ENCODE results near the gene CACNG4.

The CACNG4 gene

DNA sequence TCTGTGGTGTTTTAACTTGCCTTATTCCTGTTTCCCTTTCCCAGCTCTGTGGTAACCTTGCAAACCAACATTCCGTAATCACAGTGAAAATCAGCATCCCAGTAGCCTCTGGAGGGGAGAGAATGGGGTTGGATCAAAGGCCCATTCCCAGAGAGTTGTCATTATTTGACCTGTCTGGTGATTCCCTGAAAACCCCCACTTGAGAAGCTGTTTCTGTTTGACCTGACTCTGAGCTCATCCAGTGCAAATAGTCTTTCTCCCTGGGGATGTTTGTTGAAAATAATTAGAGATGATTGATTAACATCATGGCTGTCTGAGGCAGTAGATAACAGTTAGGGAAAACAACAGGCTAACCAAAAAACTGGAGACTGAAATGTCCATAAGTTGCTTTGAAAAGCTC lies 82.9 kb downstream of the CACNG4 start:
- DNase-seq: no peak
- no peak overlapping the region for H3K4me2 ChIP-seq (ENCODE audit: low read length)
- no peaks in the 10 kb centered on the region for H3K79me1 ChIP-seq (ENCODE audit: low read length)
- no peaks in the 10 kb centered on the region for H3K27me3 ChIP-seq (ENCODE audit: insufficient read depth, low read length, poor library complexity)
- H3K18ac ChIP-seq (ENCODE audit: low read length): no peak overlapping the region
- H2BK5ac ChIP-seq (ENCODE audit: low read length): no peak overlapping the region
- H2AK5ac ChIP-seq (ENCODE audit: low read length): no peak overlapping the region
- H4K5ac ChIP-seq (ENCODE audit: low read length): no peak overlapping the region
- no peaks in the 10 kb centered on the region for H3K79me2 ChIP-seq (ENCODE audit: control insufficient read depth, insufficient read depth, low read length)
- H2BK15ac ChIP-seq (replicated peaks; ENCODE audit: low read depth): no peak overlapping the region
- H3K56ac ChIP-seq (ENCODE audit: low read length): no peak overlapping the region
- no CpG with 5 or more reads among the region's 1 CpG for WGBS (ENCODE audit: extremely low coverage, insufficient coverage, low lambda C conversion rate)
- H3K9ac ChIP-seq (ENCODE audit: low read length): no peak overlapping the region
- no peak overlapping the region for H2BK120ac ChIP-seq (ENCODE audit: low read depth, low read length)
- no peak overlapping the region for H3K4me3 ChIP-seq (ENCODE audit: low read length)
- no peak overlapping the region for H3K27ac ChIP-seq (ENCODE audit: low read depth, low read length)
- H3K4me1 ChIP-seq (ENCODE audit: control insufficient read depth, low read depth, low read length): no peaks in the 10 kb centered on the region
- no peak overlapping the region for H3K23ac ChIP-seq (ENCODE audit: low read length)
- no peak overlapping the region for H3K4ac ChIP-seq (ENCODE audit: low read depth, low read length)
- no peak overlapping the region for H4K8ac ChIP-seq (ENCODE audit: low read depth, low read length)
- H3K36me3 ChIP-seq (ENCODE audit: control insufficient read depth, insufficient read depth, low read length): no peaks in the 10 kb centered on the region

DNA sequence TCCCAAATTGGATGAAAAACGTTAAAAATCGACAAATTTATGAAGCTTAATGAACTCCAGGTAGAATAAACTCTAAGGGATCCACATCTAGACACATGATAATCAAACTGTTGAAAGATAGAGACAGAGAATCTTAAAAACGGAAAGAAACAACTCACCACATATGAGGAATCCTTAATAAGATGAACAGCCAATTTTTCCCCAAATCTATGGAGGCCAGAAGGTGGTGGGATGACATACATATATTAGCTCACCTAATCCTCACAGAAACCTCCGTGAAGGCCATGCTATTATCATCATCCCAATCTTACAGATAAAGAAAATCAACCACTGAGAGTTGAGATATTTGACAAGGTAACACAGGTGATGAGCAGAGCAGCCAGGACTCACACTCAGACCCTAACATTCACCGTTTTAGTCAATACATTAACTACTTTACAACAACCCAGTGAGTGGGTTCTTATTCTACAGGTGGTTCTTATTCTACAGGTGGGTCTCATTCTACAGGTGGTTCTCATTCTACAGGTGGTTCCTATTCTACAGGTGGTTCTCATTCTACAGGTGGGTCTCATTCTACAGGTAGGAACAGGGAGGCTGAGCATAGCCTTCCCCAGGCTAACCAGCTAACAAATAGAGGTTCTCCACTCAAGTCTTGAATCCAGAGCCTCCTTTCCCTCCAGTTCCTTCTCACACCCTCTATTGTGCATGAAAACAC lies 84.7 kb downstream of the CACNG4 start:
- Histone ChIP-seq H3K79me1 (ENCODE audit: low read length) (no peaks in the 10 kb centered on the region), H3K4me2 (ENCODE audit: low read length) (no peak overlapping the region), H3K18ac (ENCODE audit: low read length) (no peak overlapping the region), H3K23ac (ENCODE audit: low read length) (no peak overlapping the region), H3K27ac (ENCODE audit: low read depth, low read length) (no peak overlapping the region), H4K5ac (ENCODE audit: low read length) (no peak overlapping the region), H3K27me3 (ENCODE audit: insufficient read depth, low read length, poor library complexity) (no peaks in the 10 kb centered on the region), H3K36me3 (ENCODE audit: control insufficient read depth, insufficient read depth, low read length) (no peaks in the 10 kb centered on the region), H2BK15ac (replicated peaks; ENCODE audit: low read depth) (no peak overlapping the region), H3K56ac (ENCODE audit: low read length) (no peak overlapping the region), H3K79me2 (ENCODE audit: control insufficient read depth, insufficient read depth, low read length) (no peaks in the 10 kb centered on the region), H2BK120ac (ENCODE audit: low read depth, low read length) (no peak overlapping the region), H3K4ac (ENCODE audit: low read depth, low read length) (no peak overlapping the region), H3K4me3 (ENCODE audit: low read length) (no peak overlapping the region), H4K8ac (ENCODE audit: low read depth, low read length) (no peak overlapping the region), H3K4me1 (ENCODE audit: control insufficient read depth, low read depth, low read length) (no peaks in the 10 kb centered on the region), H3K9ac (ENCODE audit: low read length) (no peak overlapping the region), H2BK5ac (ENCODE audit: low read length) (no peak overlapping the region), H2AK5ac (ENCODE audit: low read length) (no peak overlapping the region)
- no peak for DNase-seq
- no CpG with 5 or more reads among the region's 5 CpGs for WGBS (ENCODE audit: extremely low coverage, insufficient coverage, low lambda C conversion rate)

DNA sequence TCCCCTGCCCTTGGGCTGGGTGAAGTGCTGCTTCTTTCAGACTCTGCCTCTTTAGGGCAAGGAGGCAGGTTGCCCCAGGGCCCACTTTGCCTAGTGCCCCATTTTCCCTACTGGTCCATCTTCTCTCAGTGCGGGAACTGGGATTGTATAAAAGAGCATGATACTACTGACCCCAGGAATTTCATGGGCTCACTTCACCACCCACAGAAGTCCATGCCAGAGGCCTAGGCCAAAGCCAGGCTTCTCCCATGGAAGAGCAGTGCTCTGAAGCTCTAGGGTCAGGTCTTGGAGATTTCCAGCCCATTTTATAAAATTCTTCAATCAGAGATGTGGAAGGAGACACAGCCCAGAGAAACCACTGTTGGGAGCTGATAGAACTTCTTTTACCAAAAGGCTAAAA lies 85.6 kb downstream of the CACNG4 start:
- DNase-seq: no peak
- Histone ChIP-seq H3K79me1 (ENCODE audit: low read length) (no peaks in the 10 kb centered on the region), H3K4ac (ENCODE audit: low read depth, low read length) (no peak overlapping the region), H3K23ac (ENCODE audit: low read length) (no peak overlapping the region), H2BK5ac (ENCODE audit: low read length) (no peak overlapping the region), H3K27me3 (ENCODE audit: insufficient read depth, low read length, poor library complexity) (no peaks in the 10 kb centered on the region), H3K4me2 (ENCODE audit: low read length) (no peak overlapping the region), H4K8ac (ENCODE audit: low read depth, low read length) (no peak overlapping the region), H3K56ac (ENCODE audit: low read length) (no peak overlapping the region), H2AK5ac (ENCODE audit: low read length) (no peak overlapping the region), H4K5ac (ENCODE audit: low read length) (no peak overlapping the region), H3K27ac (ENCODE audit: low read depth, low read length) (no peak overlapping the region), H2BK120ac (ENCODE audit: low read depth, low read length) (no peak overlapping the region), H3K79me2 (ENCODE audit: control insufficient read depth, insufficient read depth, low read length) (no peaks in the 10 kb centered on the region), H3K36me3 (ENCODE audit: control insufficient read depth, insufficient read depth, low read length) (no peaks in the 10 kb centered on the region), H3K4me1 (ENCODE audit: control insufficient read depth, low read depth, low read length) (no peaks in the 10 kb centered on the region), H3K9ac (ENCODE audit: low read length) (no peak overlapping the region), H3K18ac (ENCODE audit: low read length) (no peak overlapping the region), H3K4me3 (ENCODE audit: low read length) (no peak overlapping the region), H2BK15ac (replicated peaks; ENCODE audit: low read depth) (no peak overlapping the region)
- WGBS (ENCODE audit: extremely low coverage, insufficient coverage, low lambda C conversion rate): no CpG with 5 or more reads among the region's 1 CpG

DNA sequence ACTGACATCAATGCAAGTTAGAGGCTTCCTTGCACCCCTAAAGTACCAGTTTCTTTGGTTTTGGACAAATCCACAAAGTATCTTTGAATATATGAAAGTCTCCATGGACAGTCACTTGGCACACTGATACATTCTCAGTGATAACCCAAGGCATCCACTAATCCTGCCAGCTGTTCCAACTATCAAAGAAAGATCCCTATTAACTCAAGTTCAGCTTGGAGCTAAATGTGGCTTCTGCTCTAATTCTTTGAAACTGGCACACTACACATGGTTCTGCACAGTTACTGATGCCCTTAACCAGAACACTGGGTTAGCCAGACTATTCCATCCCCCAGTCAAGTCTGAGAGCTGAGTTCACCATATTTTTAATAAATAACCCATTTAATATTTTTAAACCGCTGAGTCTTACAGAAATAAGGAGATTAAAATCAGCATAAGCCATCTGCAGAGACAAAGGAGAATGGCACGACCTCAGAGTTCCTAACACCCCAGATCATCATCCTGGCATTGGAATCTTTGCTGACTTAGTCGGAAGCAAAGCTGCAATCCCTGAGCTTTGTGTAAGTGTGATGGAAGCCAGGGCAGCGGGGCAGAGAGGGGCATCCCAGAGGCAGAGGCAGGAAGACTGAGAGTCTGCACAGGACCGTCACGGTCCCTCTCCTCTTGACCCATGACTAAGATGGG lies 86.1 kb downstream of the CACNG4 start:
- Histone ChIP-seq H2BK120ac (ENCODE audit: low read depth, low read length) (no peak overlapping the region), H4K5ac (ENCODE audit: low read length) (no peak overlapping the region), H2BK15ac (replicated peaks; ENCODE audit: low read depth) (no peak overlapping the region), H3K4me1 (ENCODE audit: control insufficient read depth, low read depth, low read length) (no peaks in the 10 kb centered on the region), H3K56ac (ENCODE audit: low read length) (no peak overlapping the region), H3K4me3 (ENCODE audit: low read length) (no peak overlapping the region), H3K18ac (ENCODE audit: low read length) (no peak overlapping the region), H3K27me3 (ENCODE audit: insufficient read depth, low read length, poor library complexity) (no peaks in the 10 kb centered on the region), H2AK5ac (ENCODE audit: low read length) (no peak overlapping the region), H2BK5ac (ENCODE audit: low read length) (no peak overlapping the region), H3K79me1 (ENCODE audit: low read length) (no peaks in the 10 kb centered on the region), H3K27ac (ENCODE audit: low read depth, low read length) (no peak overlapping the region), H3K4ac (ENCODE audit: low read depth, low read length) (no peak overlapping the region), H3K9ac (ENCODE audit: low read length) (no peak overlapping the region), H3K79me2 (ENCODE audit: control insufficient read depth, insufficient read depth, low read length) (no peaks in the 10 kb centered on the region), H3K23ac (ENCODE audit: low read length) (no peak overlapping the region), H4K8ac (ENCODE audit: low read depth, low read length) (no peak overlapping the region), H3K36me3 (ENCODE audit: control insufficient read depth, insufficient read depth, low read length) (no peaks in the 10 kb centered on the region), H3K4me2 (ENCODE audit: low read length) (no peak overlapping the region)
- DNase-seq: no peak
- WGBS (ENCODE audit: extremely low coverage, insufficient coverage, low lambda C conversion rate): no CpG with 5 or more reads among the region's 6 CpGs

DNA sequence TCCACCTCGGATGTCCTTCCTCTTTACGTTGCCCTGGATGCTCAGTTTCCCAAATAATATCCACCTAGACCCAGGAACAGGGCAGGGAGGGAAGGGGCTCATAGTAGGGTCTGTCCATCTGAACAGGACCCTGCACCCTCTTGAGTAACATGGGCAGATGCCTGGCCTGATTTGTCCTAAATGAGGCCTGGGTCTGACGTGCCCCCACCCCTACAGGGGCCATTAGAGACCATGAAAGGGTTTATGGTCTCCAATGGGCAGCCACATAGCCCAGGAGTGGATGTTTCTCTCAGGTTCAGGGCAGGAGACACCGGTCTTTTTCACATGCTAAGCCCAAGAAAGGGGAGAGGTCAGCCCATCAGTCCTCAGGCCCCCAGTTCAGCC lies 86.6 kb downstream of the CACNG4 start:
- no peak overlapping the region for H3K4me2 ChIP-seq (ENCODE audit: low read length)
- H3K27me3 ChIP-seq (ENCODE audit: insufficient read depth, low read length, poor library complexity): no peaks in the 10 kb centered on the region
- no peaks in the 10 kb centered on the region for H3K79me2 ChIP-seq (ENCODE audit: control insufficient read depth, insufficient read depth, low read length)
- H3K27ac ChIP-seq (ENCODE audit: low read depth, low read length): no peak overlapping the region
- no peaks in the 10 kb centered on the region for H3K36me3 ChIP-seq (ENCODE audit: control insufficient read depth, insufficient read depth, low read length)
- no peak for DNase-seq
- H3K4ac ChIP-seq (ENCODE audit: low read depth, low read length): no peak overlapping the region
- H3K23ac ChIP-seq (ENCODE audit: low read length): no peak overlapping the region
- H4K5ac ChIP-seq (ENCODE audit: low read length): no peak overlapping the region
- H3K9ac ChIP-seq (ENCODE audit: low read length): no peak overlapping the region
- H2BK15ac ChIP-seq (replicated peaks; ENCODE audit: low read depth): no peak overlapping the region
- no peaks in the 10 kb centered on the region for H3K79me1 ChIP-seq (ENCODE audit: low read length)
- H2AK5ac ChIP-seq (ENCODE audit: low read length): no peak overlapping the region
- H2BK5ac ChIP-seq (ENCODE audit: low read length): no peak overlapping the region
- H4K8ac ChIP-seq (ENCODE audit: low read depth, low read length): no peak overlapping the region
- H3K56ac ChIP-seq (ENCODE audit: low read length): no peak overlapping the region
- no peak overlapping the region for H3K4me3 ChIP-seq (ENCODE audit: low read length)
- no CpG with 5 or more reads among the region's 4 CpGs for WGBS (ENCODE audit: extremely low coverage, insufficient coverage, low lambda C conversion rate)
- no peaks in the 10 kb centered on the region for H3K4me1 ChIP-seq (ENCODE audit: control insufficient read depth, low read depth, low read length)
- no peak overlapping the region for H2BK120ac ChIP-seq (ENCODE audit: low read depth, low read length)
- no peak overlapping the region for H3K18ac ChIP-seq (ENCODE audit: low read length)

DNA sequence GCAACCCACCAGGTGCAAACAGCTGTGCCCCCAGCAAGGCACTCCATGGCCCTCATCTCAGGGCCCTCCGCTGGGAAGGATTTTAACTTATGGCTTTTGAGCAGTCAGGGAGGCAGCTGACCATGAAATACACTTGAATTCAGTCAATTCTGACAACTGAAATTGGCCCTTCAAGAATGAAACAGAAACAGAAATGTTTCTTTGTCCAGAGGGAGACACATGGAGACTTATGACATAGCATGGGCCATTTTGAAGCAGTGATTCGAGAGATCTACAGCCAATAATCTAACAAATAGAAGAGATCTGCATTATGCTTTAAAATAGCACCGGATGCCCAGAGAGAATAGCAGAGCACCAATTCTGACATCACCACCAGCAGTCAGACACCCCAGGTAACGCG lies 87.3 kb downstream of the CACNG4 start:
- no peak for DNase-seq
- Histone ChIP-seq H2BK15ac (replicated peaks; ENCODE audit: low read depth) (no peak overlapping the region), H3K56ac (ENCODE audit: low read length) (no peak overlapping the region), H3K18ac (ENCODE audit: low read length) (no peak overlapping the region), H3K4me3 (ENCODE audit: low read length) (no peak overlapping the region), H4K8ac (ENCODE audit: low read depth, low read length) (no peak overlapping the region), H2BK120ac (ENCODE audit: low read depth, low read length) (no peak overlapping the region), H3K9ac (ENCODE audit: low read length) (no peak overlapping the region), H4K5ac (ENCODE audit: low read length) (no peak overlapping the region), H3K36me3 (ENCODE audit: control insufficient read depth, insufficient read depth, low read length) (no peaks in the 10 kb centered on the region), H3K27ac (ENCODE audit: low read depth, low read length) (no peak overlapping the region), H2AK5ac (ENCODE audit: low read length) (no peak overlapping the region), H2BK5ac (ENCODE audit: low read length) (no peak overlapping the region), H3K23ac (ENCODE audit: low read length) (no peak overlapping the region), H3K4ac (ENCODE audit: low read depth, low read length) (no peak overlapping the region), H3K79me1 (ENCODE audit: low read length) (no peaks in the 10 kb centered on the region), H3K4me2 (ENCODE audit: low read length) (no peak overlapping the region), H3K79me2 (ENCODE audit: control insufficient read depth, insufficient read depth, low read length) (no peaks in the 10 kb centered on the region), H3K4me1 (ENCODE audit: control insufficient read depth, low read depth, low read length) (no peaks in the 10 kb centered on the region), H3K27me3 (ENCODE audit: insufficient read depth, low read length, poor library complexity) (no peaks in the 10 kb centered on the region)
- no CpG with 5 or more reads among the region's 5 CpGs for WGBS (ENCODE audit: extremely low coverage, insufficient coverage, low lambda C conversion rate)

All from mesendoderm (in vitro differentiated cells).